DMS53 (cell line): Measurements from ENCODE around the gene CLCC1.
"Not testable (repeated sequence)": the region's sequence is repeated elsewhere in the genome, so short reads cannot be mapped to it uniquely, and the experiment has no call there.

Source experiments
- DNase-seq: peaks from one replicate; lab custom pipeline; 2025; lab: John Stamatoyannopoulos, UW

The CLCC1 gene, protein sequence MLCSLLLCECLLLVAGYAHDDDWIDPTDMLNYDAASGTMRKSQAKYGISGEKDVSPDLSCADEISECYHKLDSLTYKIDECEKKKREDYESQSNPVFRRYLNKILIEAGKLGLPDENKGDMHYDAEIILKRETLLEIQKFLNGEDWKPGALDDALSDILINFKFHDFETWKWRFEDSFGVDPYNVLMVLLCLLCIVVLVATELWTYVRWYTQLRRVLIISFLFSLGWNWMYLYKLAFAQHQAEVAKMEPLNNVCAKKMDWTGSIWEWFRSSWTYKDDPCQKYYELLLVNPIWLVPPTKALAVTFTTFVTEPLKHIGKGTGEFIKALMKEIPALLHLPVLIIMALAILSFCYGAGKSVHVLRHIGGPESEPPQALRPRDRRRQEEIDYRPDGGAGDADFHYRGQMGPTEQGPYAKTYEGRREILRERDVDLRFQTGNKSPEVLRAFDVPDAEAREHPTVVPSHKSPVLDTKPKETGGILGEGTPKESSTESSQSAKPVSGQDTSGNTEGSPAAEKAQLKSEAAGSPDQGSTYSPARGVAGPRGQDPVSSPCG

DNA sequence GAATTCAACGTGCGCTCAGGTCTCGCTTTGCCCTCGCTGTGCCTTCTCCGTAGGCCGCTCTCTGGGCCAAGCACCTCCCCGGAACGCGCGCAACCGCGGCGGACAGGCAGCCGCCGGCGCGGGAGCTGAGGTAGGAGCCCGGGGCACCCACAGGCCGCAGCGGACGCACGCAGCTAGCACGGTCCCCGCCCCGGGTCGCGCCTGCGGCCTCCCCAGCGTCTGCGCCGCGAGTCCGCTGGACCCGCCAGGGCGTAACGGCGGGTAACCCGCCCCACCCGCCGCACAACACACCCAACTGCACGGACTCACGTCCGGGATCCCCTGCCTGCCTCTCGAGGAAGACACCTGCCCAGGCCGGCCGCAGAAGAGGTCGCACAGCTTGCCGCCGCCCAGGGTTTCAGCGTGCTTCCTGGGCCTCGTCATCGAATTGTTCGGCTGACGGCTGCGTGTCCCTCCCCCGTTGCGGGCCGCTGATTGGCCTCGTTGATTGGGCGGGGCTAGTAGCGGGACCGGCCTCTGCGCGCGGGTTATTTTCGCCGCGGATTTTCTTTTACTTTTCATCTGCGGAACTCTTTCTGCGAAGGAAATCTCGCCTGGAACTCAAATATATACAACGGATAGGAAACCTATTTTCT lies at the start of gene CLCC1:
CLCC1 (minus strand) TSS at position 433 of the 635 bp plus-strand sequence. CDS start 13,047 bp downstream, outside the sequence.
- DNase-seq, result peak; percentile 99

DNA sequence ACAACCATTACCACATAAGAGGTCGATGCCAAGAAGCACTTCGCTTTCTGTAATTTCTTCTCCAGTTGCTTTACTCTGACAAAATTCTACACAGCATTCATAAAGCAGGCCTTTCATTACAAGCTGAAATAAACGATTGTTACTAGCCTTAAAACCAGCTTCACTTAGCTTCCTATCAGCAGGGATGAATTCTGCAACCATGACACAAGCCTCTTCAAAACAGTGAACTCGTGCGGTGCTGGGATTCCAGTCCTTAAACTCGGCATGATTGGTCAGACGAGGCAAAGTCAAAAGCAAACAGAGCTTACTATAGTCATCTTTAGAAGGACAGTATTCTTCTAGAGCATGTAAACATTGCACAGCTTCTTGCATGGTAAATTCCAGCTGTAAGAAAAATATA lies 48.1 kb upstream of the CLCC1 start:
- DNase-seq, result no peak

DNA sequence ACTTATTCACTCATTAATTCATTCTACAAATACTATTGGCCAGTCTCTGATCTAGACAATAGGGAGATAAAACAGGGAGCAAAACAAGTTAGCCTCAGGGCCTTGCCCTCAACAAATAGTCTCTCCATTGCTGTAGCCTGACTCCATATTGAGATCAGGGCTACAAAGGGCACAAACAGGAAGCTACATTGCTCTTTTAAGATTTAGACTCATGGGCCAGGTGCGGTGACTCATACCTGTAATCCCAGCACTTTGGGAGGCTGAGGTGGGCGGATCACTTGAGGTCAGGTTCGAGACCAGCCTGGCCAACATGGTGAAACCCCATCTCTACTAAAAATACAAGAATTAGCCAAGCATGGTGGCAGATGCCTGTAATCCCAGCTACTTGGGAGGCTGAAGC lies 33.3 kb upstream of the CLCC1 start:
- DNase-seq, result peak; percentile 30

DNA sequence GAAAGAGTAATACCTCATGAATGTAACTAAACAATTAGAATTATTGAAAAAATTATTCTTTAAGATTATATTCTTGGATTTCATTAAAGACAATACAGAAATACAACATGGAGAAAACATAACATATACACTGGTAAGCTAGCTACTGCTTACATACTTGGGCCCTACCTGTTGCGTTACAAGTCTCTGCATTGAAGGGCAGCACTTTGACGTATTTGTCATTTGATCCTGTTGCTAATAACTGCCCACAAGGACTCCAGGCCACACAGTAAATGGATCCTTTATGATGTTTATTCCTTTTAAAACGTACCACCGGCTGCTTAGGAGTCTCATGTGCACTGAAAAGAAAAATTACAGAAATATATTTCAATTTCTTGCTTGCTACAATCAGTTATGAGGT lies 19.8 kb upstream of the CLCC1 start:
- no peak for DNase-seq

DNA sequence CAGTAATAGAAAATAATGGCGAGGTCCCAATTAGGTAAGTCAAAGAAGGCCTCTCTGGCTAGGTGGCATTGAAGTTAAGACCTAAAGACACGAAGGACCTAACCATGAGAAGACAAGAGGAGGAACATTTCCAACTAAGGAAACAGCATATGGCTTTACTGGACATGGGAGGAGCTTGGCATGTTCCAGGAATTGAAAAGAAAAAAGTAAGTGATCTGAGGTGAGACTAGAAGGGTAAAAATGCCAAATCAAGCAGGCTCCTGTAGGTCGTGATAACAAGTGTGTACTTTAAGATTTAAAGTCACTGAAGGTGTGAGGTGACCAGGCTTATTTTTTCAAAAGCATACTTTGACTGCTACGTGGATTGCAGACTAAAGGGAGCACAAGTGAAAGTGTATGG lies 13.4 kb upstream of the CLCC1 start:
- no peak for DNase-seq

DNA sequence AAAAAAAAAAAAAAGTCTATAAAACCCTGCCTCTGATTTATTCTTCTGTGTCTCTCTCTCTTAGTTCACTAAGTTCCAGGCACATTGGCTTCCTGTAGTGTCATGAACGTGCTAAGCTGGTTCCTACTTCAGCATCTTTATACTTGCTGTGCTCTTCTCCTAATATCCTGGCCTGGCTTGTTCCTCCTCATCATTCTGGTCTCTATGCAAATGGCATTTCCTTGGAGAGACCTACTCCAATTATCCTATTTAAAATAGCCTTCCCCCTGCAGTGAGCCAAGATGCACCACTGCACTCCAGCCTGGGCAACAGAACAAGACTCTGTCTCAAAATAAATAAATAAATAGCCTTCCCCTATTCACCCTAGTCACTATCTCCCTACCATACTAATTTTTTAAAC lies 9.7 kb upstream of the CLCC1 start:
- no peak for DNase-seq

DNA sequence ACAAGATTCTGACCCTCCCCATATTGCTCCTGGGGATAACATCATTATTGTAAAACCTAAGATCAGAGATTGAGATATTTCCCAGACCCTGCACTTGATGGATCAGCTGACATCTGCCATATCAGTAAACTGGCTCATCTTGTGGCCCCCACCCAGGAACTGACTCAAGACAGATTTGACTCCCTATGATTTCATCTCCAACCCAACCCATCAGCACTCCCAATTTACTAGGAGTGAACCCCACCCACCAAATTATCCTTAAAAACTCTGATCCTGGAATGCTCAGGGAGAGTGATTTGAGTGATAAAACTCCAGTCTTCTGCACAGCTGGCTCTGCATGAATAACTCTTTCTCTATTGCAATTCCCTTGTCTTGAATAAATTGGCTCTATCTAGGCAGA lies 6.1 kb upstream of the CLCC1 start:
- no peak for DNase-seq

DNA sequence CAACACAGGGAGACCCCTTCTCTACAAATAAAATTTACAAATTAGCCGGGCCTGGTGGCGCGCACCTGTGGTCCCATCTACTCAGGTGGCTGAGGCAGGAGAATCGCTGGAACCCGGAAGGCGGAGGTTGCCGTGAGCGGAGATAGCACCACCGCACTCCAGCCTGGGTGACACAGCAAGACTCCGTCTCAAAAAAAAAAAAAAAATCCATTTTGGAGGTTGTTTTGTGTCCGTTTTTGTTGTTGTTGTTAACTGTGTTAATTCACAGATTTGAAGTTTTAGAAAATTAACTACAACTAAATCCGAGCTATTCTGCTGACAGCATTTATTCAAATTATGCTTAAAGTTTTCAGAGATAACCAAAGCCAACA lies 618 bp downstream of the CLCC1 start:
- peak; percentile 74 for DNase-seq

DNA sequence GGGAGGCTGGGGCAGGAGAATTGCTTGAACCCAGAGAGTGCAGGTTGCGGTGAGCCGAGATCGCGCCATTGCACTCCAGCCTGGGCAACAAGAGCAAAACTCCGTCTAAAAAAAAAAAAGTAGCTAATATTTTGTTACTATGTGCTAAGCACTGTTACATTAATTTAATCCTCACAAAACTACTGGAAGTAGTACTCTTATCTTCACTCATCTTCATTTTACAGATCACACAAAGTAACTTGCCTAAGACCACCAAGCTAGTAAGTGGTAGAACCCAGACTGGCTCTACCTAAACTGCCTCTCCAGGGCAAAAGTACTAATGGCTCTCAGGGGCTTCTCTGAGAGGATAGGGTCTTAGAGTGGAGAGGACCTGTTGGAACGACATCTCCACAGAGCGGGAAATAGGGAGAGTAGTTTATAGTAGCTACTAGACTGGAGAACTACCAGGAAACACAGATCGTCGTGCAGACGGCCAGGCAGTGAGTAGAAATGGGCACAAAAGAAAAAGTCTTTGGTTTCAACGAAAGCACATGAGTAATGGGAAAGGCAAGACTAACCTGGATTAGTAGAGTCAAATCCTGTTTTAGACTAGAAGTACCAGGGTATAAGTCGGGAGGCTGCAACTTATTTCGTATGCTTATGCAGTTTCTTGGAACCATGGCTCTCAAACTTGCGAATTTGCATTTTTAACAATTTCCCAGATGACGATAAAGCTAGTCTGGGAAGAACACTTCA lies 1.4 kb downstream of the CLCC1 start:
- DNase-seq, result peak; percentile 55

DNA sequence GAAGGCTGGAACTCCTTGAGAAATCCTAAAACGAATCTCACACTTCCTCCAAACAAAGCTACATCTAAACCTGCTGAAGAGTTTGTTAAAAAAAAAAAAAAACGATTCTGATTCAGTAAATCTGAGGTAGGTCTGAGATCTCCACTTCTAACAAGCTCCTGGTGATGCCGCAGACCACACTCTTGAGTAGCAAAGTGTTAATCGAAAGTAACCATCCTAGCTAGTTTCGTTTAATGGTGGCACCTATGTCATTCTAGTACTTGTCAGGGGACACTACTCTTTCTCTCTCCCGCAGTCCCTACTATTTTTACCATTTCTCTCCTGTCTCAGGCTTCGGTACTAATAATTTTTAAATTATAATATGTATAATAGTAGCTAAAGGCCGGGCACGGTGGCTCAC lies 2.1 kb downstream of the CLCC1 start:
- no peak for DNase-seq

DNA sequence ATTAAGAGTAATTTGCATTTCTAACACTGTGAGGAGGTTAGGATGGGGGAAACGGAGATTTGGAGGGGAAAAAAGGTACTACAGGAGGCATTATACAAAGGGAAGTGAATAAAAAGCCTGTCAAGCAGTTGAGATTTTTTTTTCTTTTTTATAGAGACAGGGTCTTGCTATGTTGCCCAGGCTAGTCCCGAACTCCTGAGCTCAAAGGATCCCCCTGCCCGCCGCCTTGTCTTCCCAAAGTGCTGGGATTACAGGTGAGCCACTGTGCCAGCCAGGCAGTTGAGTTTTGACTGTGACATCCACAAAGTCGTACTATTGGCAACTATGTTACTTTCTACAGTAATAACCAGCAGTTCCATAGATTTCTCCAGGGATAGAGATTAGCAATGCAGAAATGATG lies 2.6 kb downstream of the CLCC1 start:
- DNase-seq, result no peak

DNA sequence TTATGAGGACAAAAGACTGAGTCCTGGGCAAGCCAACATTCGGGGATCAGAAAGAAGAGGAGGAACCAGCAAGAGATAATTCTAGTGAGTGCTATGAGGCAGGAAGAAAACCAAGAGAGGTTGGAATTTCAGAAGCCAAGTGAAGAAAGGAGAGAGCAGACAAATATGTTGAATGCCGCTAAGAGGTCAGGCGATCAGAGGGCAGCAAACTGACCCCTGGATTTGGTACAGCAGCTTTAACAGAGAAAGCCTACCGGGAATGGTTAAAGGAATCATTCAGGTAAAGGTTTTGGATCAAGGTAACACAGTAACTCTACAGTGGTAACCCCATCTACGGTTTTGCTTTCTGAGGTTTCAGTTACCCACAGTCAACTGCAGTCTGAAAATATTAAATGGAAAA lies 5.4 kb downstream of the CLCC1 start:
- no peak for DNase-seq

DNA sequence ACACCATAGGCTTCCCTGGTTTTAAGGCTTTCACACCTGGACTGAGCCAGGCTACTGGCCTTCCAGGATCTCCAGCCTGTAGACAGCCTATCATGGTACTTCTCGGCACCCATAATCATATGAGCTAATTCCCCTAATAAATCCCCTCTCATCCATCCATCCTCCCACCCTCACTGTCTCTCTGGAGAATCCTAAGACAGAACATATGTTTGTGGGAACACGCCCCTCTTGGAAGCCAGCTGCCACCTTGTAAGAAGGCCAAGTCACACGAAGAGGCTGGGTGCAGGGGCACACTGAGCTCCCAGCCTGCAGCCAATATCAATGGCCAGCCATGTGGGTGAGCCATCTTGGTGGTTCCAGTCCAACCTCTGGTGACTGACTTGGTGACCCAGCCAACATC lies 7.4 kb downstream of the CLCC1 start:
- no peak for DNase-seq

DNA sequence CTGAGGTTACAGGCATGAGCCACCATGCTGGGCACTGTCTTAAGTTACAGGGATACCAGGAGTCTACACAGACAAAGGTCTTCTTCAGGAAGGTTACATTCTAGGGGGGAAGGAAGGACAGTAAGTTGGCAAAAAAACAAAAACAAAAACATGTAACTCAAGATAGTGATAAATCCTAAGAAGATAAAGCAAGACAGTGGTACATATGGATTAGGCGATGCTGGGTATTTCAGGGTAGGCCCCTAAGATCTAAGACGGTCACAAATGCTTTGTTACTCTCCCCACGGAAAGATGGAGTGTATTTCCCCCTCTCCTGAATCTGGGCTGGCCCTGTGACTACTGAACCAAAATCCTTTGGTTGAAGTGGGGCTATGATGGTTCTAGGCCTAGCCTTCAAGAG lies 8.2 kb downstream of the CLCC1 start:
- no peak for DNase-seq

DNA sequence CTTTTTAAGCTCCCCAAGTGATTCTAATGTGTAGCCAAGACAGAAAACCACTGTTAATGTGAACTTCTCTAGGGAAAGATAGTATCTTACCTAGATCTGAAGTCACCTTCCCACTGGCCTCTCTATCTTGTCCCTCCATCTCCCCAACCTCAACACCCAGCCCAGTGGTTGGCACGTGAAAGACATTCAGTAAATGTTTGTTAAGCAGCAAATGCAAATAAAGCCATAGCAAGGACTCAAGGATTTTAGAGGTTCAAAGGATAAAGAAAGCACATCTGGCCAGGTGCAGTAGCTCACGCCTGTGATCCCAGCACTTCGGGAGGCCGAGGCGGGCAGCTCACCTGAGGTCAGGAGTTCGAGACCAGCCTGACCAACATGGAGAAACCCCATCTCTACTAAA lies 9.8 kb downstream of the CLCC1 start:
- peak; percentile 16 for DNase-seq

DNA sequence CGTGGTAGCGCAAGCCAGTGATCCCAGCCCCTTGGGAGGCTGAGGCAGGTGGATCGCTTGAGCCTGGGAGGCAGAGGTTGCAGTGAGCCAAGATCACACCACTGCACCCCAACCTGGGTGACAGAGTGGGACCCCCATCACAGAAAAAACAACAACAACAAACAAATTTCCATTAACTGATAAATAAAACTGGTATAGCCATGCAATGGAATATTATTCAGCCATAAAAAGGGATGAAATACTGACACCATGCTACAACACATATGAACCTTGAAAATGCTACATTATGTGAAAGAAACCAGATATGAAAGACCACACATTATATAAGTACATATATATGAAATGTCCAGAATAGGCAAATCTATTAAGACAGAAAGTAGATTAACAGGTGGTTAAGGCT lies 12.0 kb downstream of the CLCC1 start:
- DNase-seq, result no peak

DNA sequence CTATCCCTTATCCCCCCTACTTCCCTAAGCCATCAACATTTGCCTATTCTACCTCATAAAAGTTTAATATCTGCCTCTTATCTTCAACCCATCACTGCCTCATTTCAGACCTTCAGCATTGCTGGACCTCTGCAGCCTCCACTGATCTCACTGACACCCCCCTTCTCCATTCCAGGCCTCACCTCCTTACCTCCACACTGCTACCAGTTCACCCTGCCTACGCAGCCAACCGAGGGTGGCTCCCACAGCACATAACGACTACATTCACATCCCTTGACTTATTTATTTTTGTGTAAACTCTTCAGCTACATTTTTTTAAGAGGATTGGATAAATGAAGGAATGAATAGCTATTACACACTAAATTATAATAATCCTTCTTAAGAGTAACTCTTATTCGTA lies 14.2 kb downstream of the CLCC1 start:
- no peak for DNase-seq

DNA sequence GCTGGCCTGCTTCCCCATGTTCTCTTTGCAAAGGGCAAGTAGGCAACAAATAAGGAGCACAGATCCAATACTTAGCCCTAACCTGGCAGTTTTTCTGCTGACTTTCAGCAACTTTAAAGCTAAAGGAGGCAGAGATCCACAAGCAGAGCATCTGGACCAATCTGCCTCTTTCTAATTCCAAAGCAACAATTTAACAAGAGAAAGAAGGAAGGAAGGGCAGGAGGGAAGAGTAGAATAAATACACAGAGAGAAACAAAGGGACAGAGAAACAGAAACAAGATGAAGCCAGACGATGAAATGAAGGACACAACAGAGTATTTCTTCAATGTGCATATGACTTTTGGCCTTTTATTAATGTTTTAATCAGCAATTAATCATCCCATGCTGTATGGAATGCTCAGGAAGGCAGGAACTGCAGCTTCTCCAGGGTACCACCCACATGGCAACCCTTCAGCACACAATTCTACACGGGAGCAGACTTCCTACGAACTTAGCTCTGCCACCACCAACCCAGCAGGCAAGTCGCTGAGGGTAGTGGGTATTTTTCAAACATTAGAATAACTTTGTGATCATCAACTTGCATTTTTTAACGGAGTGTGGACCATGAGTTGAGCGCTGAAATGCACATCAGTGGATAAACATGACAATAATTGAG lies 15.3 kb downstream of the CLCC1 start:
- DNase-seq, result no peak

DNA sequence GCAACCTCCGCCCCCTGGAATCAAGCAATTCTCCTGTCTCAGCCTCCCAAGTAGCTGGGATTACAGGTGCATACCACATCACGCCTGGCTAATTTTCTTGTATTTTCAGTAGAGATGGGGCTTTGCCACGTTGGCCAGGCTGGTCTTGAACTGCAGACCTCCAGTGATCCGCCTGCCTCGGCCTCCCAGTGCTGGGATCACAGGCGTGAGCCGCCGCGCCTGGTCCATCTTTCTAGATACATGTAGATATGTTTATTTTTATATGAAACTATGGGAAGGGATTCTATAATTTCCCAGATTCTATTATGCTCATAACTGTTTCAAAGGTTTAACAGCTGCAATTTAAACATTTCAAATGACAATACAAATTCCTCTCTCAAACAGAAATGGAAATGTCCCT lies 27.1 kb downstream of the CLCC1 start:
- DNase-seq, result no peak

DNA sequence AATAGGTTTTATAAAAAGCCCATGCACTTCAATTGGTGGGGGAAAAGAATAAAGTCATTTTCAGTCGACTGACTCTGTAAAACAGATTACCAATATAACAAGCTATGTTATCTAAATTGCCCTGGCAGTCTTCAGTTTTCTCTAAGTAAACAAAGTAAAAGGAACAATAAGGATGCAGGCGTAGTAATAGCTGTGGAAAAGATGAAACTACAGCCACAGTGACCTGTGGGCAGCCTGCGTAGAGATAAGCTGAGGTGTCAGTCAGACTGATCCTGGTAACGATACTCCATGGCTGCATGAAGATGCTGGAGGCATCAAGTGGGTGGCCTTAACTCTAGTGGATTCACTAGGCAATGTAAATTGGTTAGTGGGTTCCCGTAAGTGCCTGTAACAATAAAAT lies 29.3 kb downstream of the CLCC1 start:
- DNase-seq, result no peak

DNA sequence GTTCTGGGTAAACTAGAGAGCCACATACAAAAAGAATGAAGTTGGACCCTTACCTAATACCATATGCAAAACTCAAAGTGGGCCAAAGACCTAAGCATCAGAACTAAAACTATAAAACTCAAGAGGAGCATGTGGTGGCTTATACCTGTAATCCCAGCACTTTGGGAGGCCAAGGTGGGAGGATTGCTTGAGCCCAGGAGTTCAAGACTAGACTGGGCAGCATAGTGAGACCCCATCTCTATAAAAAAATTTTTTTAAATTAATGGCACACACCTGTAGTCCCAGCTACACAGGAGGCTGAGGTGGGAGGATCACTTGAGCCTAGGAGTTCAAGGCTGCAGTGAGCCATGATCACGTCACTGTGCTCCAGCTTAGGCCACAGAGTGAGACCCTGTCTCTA lies 35.7 kb downstream of the CLCC1 start:
- DNase-seq, result not testable (repeated sequence)

DNA sequence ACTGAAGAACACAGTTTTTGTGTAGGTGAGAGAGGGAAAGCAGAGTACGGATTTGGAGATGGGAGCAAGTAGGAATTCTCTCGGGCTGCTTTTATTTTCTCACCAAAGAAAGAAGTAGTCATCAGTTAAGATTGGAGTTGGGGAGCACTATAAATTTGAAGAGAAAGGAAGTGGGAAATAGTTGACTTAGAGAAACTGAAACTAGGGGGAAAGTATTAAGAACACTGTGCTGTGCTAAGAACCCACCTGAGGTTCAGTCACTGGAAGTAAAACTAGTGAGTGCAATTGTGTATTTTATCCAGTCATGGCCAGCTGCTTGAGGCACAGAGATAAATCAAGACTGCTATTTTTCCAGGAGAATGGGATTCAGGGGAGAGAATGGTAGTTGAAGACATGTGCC lies 37.4 kb downstream of the CLCC1 start:
- DNase-seq, result no peak
